Occipital lobe (tissue), 2 donors: ENCODE results near the gene MROH8. TPM values are rescaled to one million over a fixed set of nuclear protein-coding genes. Genes with fewer than 3 reads are reported as not detected.
A peak's percentile ranks its signal among the peaks of the same experiment; 100 is the strongest.
"Not testable (repeated sequence)": the region's sequence is repeated elsewhere in the genome, so short reads cannot be mapped to it uniquely, and the experiment has no call there.

Experiments
- DNase-seq: peaks from one replicate; lab custom pipeline; 2025; lab: John Stamatoyannopoulos, UW
- total RNA-seq: library from RNA; depleted of rRNA; stranded (reverse); fragments of >200 nt; gene quantifications from one replicate; pipeline ENCODE4 v1.2.3, GENCODE V29; 2014

The MROH8 gene
- total RNA-seq, 1 donor from 2014 or later, result 3.0 TPM

- peak; percentile 27 for DNase-seq
Measured at GRCh38 chr20:37095108-37095598, 84.2 kb downstream of the MROH8 start.

- DNase-seq, result no peak
Measured at GRCh38 chr20:37090407-37090806, 88.9 kb downstream of the MROH8 start.

GRCh38 chr20:37081717-37082289, 97.5 kb downstream of the MROH8 start:
- no peak for DNase-seq

GRCh38 chr20:37077009-37077408, 102.3 kb downstream of the MROH8 start:
- DNase-seq, result no peak

- DNase-seq, result no peak
Measured at GRCh38 chr20:37075932-37076685, 103.2 kb downstream of the MROH8 start.

- DNase-seq, result no peak
Measured at GRCh38 chr20:37072293-37073196, 106.8 kb downstream of the MROH8 start.

GRCh38 chr20:37071481-37071911, 107.9 kb downstream of the MROH8 start:
- DNase-seq, result no peak

GRCh38 chr20:37069563-37069962, 109.8 kb downstream of the MROH8 start:
- DNase-seq, result not testable (repeated sequence)

GRCh38 chr20:37066168-37066567, 113.2 kb downstream of the MROH8 start:
- DNase-seq, result no peak

- DNase-seq, result no peak
Measured at GRCh38 chr20:37055276-37055675, 124.1 kb downstream of the MROH8 start.

GRCh38 chr20:37053230-37053950, 126.0 kb downstream of the MROH8 start:
- DNase-seq, result no peak

Other genes starting within 250 kb of the MROH8 start
- 26.7 TPM for gene SAMHD1, start 227.8 kb downstream of the MROH8 start, total RNA-seq
- 28.5 TPM for gene RBL1, start 83.6 kb downstream of the MROH8 start, total RNA-seq
- 105 TPM for gene RPN2, start 218 bp downstream of the MROH8 start, total RNA-seq
- gene GHRH, start 82.3 kb upstream of the MROH8 start, total RNA-seq, result not detected
- 9.2 TPM for gene MANBAL, start 110.1 kb upstream of the MROH8 start, total RNA-seq
- 19.2 TPM for gene SRC, start 166.6 kb upstream of the MROH8 start, total RNA-seq